ENCODE measurements around the gene PLAGL1.

DNA sequence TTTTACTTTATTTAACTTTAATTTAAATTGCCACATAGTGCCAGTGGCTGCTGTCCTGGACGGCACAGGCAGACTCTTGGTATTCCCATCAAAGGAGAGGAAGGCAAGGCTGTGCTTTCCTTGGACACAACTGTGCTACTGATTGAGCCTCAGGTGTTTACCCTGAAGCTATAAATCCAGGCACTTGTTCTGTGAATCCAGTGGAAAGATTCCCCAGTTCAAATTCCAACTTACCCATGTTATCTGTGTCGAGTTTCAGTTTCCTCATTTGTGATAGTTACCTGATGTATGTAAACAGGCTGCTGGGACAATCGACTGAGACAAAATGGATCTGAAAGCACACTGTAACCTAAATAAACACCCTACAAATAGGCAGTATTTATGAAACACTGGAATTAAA, 57.2 kb downstream of the PLAGL1 start:
- TF ChIP-seq CTCF (CRISPR knock-in tag; IDR thresholded peaks at IDR 0.05) (no peak), ZNF660 (CRISPR knock-in tag; IDR thresholded peaks at IDR 0.05; ENCODE audit: borderline replicate concordance, low read depth) (no peak), NCOA2 (CRISPR knock-in tag; IDR thresholded peaks at IDR 0.05) (no peak), NBN (conservative IDR thresholded peaks at IDR 0.05) (no peak), HOXA7 (CRISPR knock-in tag; IDR thresholded peaks at IDR 0.05) (no peak), IRF1 (CRISPR knock-in tag; IDR thresholded peaks at IDR 0.05; ENCODE audit: low read depth) (no peak), ZNF720 (CRISPR knock-in tag; IDR thresholded peaks at IDR 0.05) (no peak)
